GM18526 (cell line): ENCODE measurements around the gene KPNA4.

Experiments
- POLR2A ChIP-seq: IDR thresholded peaks from 3 replicates; pipeline ENCODE4 v1.6.1; 2011; ENCODE audit not compliant: insufficient read length; ENCODE audit errors: extremely low read depth

KPNA4 gene

DNA sequence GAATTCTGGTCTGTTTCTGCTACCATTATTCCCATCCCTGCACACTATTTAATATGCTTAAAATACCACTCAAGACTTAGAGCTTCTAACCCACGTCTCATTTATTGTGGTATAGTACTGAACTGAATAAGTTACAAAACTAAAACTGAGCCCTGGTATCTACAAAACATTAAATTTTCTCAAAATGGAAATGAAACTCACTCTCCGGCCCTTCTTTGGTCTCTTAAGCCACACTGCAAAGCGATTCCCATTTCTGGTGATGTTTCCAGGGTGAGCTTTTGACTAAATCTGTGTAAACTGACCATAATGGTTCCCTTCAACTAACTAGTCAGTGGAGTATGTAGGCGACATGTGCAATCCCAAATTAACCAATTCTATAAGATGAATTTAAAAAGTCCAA lies 18.6 kb downstream of the KPNA4 start:
- TF ChIP-seq POLR2A, result no peak

DNA sequence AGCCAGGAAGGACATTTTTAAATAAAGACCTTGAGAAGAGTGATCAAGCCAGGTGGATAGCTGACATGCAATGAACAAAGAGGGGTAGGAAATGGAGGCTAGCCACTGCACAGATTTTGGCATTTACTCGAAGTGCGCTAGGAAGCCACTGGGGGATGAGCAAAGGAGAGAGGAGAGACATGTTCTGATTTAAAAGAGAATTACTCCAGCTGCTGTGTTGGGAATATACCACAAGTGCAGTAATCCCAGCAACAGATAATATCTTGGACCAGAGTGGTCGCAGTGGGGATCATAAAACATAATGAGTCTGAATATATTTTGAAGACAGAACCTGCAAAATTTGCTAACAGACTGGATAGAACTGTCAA lies 19.9 kb downstream of the KPNA4 start:
- no peak for TF ChIP-seq POLR2A

DNA sequence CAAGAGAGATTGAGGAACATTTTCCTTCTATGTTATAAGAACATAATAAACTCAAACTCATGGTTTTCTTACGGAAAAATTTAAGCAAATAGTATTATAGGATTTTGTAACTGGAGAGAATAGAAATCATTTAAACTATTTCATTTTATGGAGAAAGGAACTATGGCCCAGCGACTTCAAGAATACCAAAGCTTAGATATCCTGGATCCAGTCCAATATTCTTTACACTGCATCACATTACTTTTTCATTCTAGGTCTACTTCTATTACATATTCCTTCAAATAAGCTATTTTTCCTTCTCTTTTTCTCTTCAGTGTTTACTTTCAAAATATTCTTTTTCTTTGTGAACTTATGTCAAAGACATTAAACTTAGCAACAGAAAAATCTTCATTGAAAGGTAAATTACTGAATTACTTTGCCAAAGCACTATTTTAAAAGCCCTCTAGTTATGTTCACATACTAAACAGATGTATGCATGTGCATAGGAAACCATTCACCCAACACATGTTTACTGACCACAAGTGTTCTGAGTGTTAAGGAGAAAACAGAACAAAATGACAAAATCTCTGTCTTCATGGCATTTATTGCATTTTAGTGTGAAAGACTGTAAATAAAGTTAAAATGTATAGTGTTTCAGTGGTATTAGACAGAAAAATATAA lies 20.4 kb downstream of the KPNA4 start:
- TF ChIP-seq POLR2A, result no peak

DNA sequence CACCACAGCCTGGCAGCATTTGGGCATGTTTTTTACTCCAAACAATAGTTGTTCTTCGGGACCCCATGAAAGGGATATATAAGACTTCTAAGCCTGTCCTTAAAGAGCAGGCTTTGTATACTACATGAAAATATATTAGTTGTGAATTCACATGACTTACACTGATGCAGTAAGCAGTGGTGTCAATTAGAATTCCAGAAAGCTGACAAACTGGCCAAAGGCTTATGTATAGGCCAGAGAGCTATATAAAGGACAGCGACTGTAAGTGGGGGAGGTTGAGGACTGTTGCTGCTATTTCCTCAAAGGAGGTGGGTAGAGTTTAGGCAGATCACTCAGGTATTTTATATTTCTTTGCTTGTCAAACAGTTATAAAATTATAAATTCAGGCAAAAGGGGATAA lies 24.8 kb downstream of the KPNA4 start:
- TF ChIP-seq POLR2A, result no peak

DNA sequence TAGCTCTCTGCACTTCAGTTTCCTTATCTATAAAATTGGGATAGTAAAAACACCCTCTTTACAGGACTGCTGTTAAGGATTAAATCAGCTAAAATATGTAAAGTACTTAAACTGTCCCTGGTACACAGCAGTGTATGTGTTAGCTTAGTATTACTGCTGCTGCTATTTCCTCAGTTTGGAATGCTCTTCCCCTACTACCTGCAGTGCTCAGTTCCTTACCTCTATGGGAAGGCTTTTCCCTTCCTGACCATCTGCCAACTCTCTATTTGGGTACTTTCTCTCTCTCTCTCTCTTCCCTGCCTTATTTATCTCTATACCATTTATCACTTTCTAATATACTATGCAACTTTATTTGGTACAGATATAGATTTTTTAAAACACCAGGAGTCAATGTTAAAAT lies 26.5 kb downstream of the KPNA4 start:
- TF ChIP-seq POLR2A, result no peak

DNA sequence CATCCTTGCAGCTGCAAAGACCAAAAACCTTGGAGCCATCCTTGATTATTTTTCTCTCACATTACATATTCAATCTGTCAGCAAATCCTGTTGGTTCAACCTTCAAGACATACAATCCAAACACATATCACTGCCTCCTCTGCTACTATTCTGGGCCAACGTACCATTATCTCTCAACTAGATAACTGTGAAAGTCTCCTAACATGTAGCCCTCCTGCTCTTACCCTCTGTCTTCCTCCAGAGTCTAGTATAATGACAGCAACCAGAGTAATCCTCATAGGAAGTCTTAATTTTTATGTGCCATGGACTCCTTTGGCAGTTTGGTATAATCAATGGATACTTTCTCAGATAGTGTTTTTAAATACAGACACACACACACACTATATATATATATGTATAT lies 27.6 kb downstream of the KPNA4 start:
- no peak for TF ChIP-seq POLR2A

DNA sequence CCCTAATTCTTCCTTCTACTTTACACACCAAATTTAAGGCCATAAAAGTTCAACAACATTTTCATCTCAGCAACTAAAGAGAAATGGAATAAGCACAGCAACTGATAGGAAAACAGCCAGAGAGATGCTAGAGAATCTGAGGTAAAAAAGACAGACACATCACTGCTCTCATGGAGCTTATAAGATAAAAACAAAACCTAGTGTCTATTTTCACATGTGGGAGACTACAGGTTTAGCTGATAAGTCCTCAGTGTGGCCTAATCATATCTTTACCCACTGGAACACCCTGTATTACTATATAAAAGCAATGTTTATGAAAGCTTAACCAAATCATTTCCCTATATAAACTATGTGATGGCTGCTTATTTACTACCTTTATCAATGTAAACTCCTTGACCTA lies 33.0 kb downstream of the KPNA4 start:
- no peak for TF ChIP-seq POLR2A

DNA sequence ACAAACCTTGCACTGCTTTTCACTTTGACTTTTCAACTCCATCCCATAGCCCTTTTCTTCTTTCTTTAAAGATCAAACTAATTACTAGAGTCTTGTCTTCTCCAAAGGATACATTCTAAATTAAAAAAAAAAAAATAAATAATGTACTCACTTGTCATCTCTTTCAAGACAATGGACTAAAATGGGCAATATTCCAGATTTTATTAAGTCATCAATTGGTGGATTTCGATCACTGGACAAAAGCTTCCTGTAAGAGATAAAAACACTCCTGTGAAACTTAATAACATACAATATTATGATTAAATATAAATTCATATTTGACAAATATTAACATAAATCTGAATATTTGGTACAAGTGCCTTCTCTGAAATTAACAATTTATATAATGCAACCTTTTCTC lies 34.1 kb downstream of the KPNA4 start:
- TF ChIP-seq POLR2A, result no peak

DNA sequence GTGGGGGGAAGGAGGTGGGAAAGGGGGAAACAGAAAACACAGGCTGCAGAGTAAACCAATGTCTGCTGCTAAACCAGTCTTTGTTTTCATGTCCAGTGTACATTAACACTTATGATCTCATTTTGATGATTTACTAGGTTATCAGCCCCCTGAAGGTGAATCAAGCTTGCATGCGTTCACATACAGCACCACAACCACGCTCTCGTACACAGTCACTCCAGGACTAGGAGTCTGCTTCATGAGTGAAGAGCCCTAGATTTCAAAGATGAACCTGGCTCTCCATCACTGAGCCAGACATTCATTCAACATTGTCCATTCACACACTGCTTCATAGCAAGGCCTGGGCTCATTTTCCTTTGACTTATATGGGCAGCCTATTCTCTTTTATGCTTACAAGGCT lies 64.0 kb downstream of the KPNA4 start:
- no peak for TF ChIP-seq POLR2A

DNA sequence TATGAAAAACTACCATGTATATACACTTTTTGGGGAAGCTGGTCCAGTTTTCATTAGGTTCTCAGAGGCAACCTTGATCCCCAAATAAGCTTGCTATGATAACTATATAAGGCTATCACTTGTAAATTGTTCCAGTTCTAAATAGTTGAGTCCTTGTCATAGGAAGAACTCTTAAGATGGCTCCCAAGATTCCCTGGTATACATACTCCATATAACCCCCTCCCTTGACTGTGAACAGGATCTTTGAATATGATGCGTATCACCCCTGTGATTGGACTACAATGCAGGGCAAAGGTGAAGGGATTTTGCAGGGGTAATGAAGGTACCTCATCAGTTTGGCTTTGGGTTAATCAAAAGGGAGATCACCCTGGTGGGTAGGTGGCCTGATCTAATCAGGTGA lies 67.2 kb downstream of the KPNA4 start:
- no peak for TF ChIP-seq POLR2A

DNA sequence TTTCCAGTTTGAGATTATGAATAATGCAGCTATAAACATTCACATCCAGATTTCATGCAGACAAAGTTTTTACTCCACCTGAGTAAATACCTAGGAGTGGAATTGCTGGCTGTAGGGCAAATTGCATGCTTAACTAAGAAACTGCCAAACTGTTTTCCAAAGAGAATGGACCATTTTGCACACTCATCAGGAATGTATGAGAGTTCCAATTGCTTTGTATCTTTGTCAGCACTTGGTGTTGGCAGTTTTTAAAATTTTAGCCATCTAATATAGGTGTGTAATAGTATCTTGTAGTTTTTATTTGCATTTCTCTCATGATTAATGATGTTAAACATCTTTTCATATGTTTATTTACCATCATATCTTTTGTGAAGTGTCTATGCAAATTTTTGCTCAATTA lies 75.2 kb downstream of the KPNA4 start:
- no peak for TF ChIP-seq POLR2A

DNA sequence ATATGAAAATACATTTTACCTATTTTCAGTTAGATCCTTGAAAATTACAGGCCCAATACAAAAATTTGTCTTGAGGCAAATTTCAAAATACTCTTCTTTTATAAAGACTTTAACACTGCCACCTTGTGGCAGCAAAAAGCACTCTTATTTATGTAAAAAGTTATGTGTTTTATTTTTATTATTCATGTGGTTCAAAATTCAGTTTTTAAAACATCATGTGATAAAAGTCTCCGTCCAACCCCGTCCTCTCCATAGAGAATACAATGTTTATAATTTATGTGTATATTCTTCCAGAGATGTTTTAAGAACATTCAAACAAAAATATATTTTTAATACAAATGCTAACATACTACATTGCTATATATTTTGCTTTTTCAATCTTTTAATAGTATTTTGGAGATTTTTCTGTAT lies 78.9 kb downstream of the KPNA4 start:
- TF ChIP-seq POLR2A, result no peak

DNA sequence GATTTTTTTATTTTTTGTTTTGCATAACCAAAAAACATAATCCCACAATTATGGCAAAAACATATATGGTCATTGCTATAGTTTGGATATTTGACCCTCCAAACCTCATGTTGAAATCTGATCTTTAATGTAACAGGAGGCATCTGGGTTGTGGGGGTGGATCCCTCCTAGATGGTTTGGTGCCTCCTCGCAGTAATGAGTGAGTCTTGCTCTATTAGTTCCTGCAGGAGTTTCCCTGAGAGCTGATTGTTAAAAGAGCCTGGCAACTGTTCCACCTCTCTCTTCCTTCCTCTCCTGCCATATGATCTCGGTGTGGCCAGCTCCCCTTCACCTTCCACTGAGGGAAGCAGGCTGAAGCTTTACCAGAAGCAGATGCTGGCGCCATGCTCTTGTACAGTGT lies 82.6 kb downstream of the KPNA4 start:
- TF ChIP-seq POLR2A, result no peak

DNA sequence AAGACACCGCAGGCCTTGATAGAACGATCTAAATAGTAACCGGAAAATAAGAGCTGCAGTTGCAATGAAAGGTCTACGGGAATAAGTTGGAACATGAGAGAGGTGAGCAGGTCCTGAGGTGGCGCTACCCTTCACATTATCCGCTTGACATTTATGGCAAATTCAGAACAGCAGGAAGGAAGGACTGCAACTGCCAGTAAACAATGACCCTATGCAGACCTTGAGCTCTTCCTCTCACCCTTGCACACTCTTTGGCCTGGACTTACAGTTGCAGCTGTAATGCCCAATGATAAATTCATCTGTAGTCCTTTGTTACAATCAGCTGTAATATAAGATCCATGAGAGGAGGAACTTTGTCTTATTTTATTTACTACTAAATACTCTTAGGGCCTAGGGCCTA lies 83.5 kb downstream of the KPNA4 start:
- TF ChIP-seq POLR2A, result no peak

DNA sequence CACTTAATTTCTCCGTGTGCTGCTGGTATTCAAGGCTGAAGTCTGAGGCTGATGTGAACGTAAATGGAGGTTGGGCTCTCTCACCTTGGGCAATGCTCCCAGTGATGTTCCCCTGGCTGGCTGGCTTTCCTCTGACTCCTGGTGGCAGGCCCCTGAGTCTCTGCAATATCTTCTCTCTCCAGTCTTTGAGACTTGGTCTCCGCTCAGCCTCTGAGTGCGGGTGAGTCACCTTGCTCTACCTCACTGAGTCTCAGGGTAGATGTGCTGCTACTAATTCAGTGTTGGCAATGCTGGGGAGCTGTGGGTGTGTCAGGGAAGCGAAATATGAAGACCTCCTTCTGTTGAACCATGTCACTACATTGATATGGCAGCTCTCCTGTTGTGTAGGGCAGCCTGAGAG lies 84.4 kb downstream of the KPNA4 start:
- TF ChIP-seq POLR2A, result no peak

DNA sequence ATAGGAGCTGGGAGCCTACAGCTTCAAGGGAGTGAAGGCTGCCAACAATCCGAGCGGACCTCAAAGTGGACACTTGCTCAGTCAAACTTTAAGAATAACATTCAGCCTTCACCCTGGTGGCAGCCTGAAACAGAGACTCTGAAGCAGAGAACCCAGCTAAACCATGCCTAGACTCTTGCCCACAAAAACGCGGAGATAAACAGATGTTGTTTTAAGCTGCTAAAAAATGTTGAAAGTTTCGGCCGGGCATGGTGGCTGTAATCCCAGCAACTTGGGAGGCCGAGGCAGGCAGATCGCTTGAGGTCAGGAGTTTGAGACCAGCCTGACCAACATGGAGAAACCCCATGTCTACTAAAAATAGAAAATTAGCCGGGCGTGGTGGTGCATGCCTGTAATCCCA lies 86.0 kb downstream of the KPNA4 start:
- TF ChIP-seq POLR2A, result no peak

DNA sequence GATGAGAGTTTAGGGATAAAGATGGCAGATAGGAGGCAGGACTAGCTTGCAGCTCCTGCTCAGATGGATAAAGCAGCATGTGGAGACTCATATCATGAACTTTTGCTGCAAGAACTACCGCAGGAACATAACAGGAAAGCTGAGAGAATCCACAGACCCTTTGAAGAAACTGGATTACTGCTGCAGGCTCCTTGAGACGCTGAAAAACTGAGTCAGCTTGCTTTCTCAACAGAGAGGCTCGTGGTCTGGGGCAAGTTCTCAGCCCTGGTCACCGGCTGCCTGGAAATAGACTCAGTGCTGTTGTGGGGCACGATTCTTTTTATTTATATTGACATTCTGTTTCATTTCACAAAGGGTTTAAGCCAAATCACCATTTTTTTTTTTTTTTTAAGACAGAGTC lies 87.0 kb downstream of the KPNA4 start:
- no peak for TF ChIP-seq POLR2A

DNA sequence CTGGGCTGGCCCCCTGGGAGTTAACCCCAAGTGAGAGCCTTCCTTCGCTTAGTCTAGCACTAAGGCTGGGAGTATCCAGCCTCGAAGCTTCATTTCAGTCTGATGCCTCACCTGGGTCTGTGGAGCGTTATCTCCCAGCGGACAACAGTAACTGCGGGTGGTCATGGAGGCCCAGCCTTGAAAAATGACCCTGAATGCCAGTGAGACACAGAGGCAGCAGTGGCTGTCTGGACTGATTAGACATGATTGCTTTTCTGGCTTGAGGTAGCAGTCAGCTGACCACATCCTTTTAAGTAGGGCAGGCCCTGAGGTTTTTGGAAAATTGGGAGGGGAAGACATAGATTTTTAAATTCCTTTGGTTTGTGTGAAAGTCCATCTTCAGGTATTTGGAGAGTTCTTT lies 87.6 kb downstream of the KPNA4 start:
- TF ChIP-seq POLR2A, result no peak
